Measurements from ENCODE around the gene ZNF516.

ZNF516 gene, protein sequence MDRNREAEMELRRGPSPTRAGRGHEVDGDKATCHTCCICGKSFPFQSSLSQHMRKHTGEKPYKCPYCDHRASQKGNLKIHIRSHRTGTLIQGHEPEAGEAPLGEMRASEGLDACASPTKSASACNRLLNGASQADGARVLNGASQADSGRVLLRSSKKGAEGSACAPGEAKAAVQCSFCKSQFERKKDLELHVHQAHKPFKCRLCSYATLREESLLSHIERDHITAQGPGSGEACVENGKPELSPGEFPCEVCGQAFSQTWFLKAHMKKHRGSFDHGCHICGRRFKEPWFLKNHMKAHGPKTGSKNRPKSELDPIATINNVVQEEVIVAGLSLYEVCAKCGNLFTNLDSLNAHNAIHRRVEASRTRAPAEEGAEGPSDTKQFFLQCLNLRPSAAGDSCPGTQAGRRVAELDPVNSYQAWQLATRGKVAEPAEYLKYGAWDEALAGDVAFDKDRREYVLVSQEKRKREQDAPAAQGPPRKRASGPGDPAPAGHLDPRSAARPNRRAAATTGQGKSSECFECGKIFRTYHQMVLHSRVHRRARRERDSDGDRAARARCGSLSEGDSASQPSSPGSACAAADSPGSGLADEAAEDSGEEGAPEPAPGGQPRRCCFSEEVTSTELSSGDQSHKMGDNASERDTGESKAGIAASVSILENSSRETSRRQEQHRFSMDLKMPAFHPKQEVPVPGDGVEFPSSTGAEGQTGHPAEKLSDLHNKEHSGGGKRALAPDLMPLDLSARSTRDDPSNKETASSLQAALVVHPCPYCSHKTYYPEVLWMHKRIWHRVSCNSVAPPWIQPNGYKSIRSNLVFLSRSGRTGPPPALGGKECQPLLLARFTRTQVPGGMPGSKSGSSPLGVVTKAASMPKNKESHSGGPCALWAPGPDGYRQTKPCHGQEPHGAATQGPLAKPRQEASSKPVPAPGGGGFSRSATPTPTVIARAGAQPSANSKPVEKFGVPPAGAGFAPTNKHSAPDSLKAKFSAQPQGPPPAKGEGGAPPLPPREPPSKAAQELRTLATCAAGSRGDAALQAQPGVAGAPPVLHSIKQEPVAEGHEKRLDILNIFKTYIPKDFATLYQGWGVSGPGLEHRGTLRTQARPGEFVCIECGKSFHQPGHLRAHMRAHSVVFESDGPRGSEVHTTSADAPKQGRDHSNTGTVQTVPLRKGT

GRCh38 chr18:76495006-76495370 is at the start of gene ZNF516:
Gene ZNF516, minus strand, starts transcription at chr18:76495242. Its CDS starts 52,188 bp downstream, at chr18:76443054.
- no peak for TF ChIP-seq RAD21 (IDR thresholded peaks at IDR 0.05; ENCODE audit: low read depth)
- TF ChIP-seq EGR1 (IDR thresholded peaks at IDR 0.05) = no peak
- no peak for TF ChIP-seq TAF1 (IDR thresholded peaks at IDR 0.05; ENCODE audit: low read depth)
- TF ChIP-seq TEAD4 (IDR thresholded peaks at IDR 0.05) = no peak
- TF ChIP-seq CEBPB (IDR thresholded peaks at IDR 0.05) = no peak
- TF ChIP-seq MAX (IDR thresholded peaks at IDR 0.05) = no peak
- no peak for TF ChIP-seq YY1 (IDR thresholded peaks at IDR 0.05; ENCODE audit: low read depth)
- TF ChIP-seq FOXM1 (IDR thresholded peaks at IDR 0.05; ENCODE audit: borderline replicate concordance, low read depth) = no peak
- TF ChIP-seq, protein P1, sequence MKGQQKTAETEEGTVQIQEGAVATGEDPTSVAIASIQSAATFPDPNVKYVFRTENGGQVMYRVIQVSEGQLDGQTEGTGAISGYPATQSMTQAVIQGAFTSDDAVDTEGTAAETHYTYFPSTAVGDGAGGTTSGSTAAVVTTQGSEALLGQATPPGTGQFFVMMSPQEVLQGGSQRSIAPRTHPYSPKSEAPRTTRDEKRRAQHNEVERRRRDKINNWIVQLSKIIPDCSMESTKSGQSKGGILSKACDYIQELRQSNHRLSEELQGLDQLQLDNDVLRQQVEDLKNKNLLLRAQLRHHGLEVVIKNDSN (IDR thresholded peaks at IDR 0.05) = no peak

DNA sequence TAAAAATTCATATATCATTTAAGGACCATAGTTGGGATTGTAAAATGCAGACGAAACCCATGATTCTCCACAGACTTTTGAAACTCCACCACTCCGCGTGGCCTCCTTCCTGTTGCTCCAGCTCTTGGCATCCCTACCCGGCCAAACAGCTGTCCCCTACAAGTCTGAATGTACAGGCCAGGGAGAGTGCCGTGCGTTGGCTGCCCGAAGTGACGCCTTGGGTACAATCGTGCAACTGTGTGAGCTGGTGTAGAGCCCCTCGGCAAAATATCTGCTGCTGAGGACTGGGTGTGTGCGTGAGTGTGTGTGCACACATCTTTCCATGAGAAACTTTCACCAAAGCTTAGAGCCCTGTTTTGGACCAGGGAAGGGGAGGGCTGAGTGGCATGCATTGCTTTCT is 43.8 kb upstream of the ZNF516 start:
- no peak for TF ChIP-seq NFIC (IDR thresholded peaks at IDR 0.05)
- TF ChIP-seq, protein P1 (IDR thresholded peaks at IDR 0.05) = no peak
- no peak for TF ChIP-seq FOXM1 (IDR thresholded peaks at IDR 0.05; ENCODE audit: borderline replicate concordance, low read depth)
- no peak for TF ChIP-seq EGR1 (IDR thresholded peaks at IDR 0.05)

DNA sequence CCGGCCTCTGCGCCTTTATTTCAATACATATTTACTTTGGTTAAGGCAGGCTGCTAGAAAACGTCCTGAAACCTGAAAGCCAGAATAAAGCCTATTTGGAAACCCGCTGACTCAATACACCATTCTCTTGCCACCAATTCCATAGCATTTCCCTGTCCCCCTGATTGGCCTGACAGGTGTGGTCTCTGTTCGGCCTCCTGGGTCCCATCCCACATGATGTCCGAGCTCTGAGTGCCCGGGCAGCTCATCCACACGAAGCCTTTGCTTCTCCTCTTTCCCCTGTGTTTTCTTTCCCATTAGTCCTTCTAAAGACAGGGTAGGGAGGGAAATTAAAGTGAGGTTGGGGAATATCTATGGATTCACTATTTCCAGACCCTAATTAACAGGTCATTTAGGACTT is 42.6 kb upstream of the ZNF516 start:
- TF ChIP-seq ZBTB7A (IDR thresholded peaks at IDR 0.05; ENCODE audit: low read depth) = no peak
- TF ChIP-seq, protein P2, sequence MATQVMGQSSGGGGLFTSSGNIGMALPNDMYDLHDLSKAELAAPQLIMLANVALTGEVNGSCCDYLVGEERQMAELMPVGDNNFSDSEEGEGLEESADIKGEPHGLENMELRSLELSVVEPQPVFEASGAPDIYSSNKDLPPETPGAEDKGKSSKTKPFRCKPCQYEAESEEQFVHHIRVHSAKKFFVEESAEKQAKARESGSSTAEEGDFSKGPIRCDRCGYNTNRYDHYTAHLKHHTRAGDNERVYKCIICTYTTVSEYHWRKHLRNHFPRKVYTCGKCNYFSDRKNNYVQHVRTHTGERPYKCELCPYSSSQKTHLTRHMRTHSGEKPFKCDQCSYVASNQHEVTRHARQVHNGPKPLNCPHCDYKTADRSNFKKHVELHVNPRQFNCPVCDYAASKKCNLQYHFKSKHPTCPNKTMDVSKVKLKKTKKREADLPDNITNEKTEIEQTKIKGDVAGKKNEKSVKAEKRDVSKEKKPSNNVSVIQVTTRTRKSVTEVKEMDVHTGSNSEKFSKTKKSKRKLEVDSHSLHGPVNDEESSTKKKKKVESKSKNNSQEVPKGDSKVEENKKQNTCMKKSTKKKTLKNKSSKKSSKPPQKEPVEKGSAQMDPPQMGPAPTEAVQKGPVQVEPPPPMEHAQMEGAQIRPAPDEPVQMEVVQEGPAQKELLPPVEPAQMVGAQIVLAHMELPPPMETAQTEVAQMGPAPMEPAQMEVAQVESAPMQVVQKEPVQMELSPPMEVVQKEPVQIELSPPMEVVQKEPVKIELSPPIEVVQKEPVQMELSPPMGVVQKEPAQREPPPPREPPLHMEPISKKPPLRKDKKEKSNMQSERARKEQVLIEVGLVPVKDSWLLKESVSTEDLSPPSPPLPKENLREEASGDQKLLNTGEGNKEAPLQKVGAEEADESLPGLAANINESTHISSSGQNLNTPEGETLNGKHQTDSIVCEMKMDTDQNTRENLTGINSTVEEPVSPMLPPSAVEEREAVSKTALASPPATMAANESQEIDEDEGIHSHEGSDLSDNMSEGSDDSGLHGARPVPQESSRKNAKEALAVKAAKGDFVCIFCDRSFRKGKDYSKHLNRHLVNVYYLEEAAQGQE (IDR thresholded peaks at IDR 0.05; ENCODE audit: low read depth) = no peak
- TF ChIP-seq YY1 (IDR thresholded peaks at IDR 0.05; ENCODE audit: low read depth) = no peak
- TF ChIP-seq NFIC (IDR thresholded peaks at IDR 0.05) = no peak
- no peak for TF ChIP-seq EGR1 (IDR thresholded peaks at IDR 0.05)

DNA sequence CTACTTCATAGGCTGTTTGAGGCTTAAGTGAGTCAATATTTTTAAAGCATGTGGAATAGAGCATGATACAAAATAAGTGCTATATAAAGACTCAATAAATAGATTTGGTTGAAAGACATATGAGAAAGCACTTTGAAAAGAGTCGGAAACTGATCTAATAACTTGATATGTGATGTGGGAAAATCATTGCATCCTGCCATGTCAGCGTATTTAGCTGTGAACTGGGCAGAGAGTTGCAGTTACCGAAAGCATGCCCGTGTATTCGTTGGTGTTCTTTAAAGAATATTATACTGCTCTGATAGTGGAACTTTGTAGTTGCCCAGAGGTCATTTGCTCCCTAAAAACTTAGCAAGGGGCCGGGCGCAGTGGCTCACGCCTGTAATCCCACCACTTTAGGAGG is 37.8 kb upstream of the ZNF516 start:
- TF ChIP-seq EP300 (IDR thresholded peaks at IDR 0.05; ENCODE audit: borderline replicate concordance) (no peak), TEAD4 (IDR thresholded peaks at IDR 0.05) (no peak), YY1 (IDR thresholded peaks at IDR 0.05; ENCODE audit: low read depth) (no peak), RAD21 (IDR thresholded peaks at IDR 0.05; ENCODE audit: low read depth) (no peak), FOXM1 (IDR thresholded peaks at IDR 0.05; ENCODE audit: borderline replicate concordance, low read depth) (no peak), ZBTB7A (IDR thresholded peaks at IDR 0.05; ENCODE audit: low read depth) (no peak), NFIC (IDR thresholded peaks at IDR 0.05) (no peak), TAF1 (IDR thresholded peaks at IDR 0.05; ENCODE audit: low read depth) (no peak), MAX (IDR thresholded peaks at IDR 0.05) (no peak), EGR1 (IDR thresholded peaks at IDR 0.05) (no peak), CEBPB (IDR thresholded peaks at IDR 0.05) (no peak), TCF12 (IDR thresholded peaks at IDR 0.05; ENCODE audit: low read depth) (no peak), CREB1 (IDR thresholded peaks at IDR 0.05; ENCODE audit: low read depth) (no peak)
- TF ChIP-seq, protein P2 (IDR thresholded peaks at IDR 0.05; ENCODE audit: low read depth) = no peak
- TF ChIP-seq, protein P1 (IDR thresholded peaks at IDR 0.05) = no peak

GRCh38 chr18:76530846-76531245 is 35.8 kb upstream of the ZNF516 start:
- TF ChIP-seq, protein P1 (IDR thresholded peaks at IDR 0.05) = no peak
- TF ChIP-seq TCF12 (IDR thresholded peaks at IDR 0.05; ENCODE audit: low read depth) (no peak), CEBPB (IDR thresholded peaks at IDR 0.05) (no peak)
